Astrocyte of the cerebellum (primary cell): ENCODE data around the gene VEGFA.

Experiments
- DNase-seq: peaks from one replicate; pipeline ENCODE4 v3.0.0-alpha.2; 2011; ENCODE audit warnings: low read depth
- H3K4me3 ChIP-seq: 2 replicates; pipeline ENCODE4 v1.5.1; 2011; ENCODE audit warnings: mild to moderate bottlenecking, low read depth, low read length, moderate library complexity
- in situ Hi-C: cut with HindIII; loops from 2 replicates; pipeline ENCODE4 v1.10.0; 2017; ENCODE audit warnings: low sequenced_read_pairs
- TF ChIP-seq, protein P1 (sequence below): IDR thresholded peaks from 2 replicates; pipeline ENCODE4 v1.5.1; 2012; ENCODE audit warnings: low read length, low read depth, moderate library complexity, mild to moderate bottlenecking; ENCODE audit errors: missing control alignments

VEGFA gene

DNA sequence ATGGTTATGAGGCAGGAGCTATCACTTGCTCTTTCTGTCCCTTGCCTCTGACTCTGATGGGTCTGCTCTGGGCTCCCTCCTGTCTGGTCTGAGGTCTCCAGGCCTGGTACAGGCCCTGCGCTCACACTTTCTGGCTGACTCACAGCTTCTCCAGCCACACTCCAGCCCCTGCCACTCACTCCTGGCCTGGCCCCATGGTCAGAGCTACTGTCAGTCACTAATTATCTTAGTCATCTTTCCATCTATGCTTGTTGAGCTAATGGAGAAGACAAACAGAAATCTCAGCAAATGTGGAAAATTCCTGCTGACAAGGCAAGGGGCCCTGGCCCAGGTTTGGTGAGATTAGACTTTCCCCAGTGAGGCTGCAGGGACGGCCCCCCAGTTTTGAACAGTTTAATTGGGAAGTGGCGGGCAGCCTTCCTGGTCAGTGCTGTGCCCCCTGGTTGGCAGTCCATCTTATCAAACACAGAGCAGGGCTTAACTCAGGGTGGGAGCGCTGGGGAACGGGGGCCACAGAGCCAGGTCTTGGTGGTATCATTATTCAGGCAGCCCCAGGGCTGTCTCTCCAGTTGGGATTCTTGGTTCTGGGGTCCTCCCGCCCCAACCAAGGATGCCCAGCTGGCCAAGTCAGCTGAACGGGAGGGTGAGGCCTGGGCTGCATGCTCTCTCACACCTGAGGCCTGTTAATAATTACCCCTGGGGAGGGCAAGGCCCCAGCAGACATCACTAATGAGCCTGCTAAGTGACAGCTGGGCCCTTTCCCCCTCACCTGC, 63.4 kb downstream of the VEGFA start:
- no peak overlapping the region for H3K4me3 ChIP-seq
- TF ChIP-seq, protein P1, sequence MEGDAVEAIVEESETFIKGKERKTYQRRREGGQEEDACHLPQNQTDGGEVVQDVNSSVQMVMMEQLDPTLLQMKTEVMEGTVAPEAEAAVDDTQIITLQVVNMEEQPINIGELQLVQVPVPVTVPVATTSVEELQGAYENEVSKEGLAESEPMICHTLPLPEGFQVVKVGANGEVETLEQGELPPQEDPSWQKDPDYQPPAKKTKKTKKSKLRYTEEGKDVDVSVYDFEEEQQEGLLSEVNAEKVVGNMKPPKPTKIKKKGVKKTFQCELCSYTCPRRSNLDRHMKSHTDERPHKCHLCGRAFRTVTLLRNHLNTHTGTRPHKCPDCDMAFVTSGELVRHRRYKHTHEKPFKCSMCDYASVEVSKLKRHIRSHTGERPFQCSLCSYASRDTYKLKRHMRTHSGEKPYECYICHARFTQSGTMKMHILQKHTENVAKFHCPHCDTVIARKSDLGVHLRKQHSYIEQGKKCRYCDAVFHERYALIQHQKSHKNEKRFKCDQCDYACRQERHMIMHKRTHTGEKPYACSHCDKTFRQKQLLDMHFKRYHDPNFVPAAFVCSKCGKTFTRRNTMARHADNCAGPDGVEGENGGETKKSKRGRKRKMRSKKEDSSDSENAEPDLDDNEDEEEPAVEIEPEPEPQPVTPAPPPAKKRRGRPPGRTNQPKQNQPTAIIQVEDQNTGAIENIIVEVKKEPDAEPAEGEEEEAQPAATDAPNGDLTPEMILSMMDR = no peak
- DNase-seq = no peak
- in situ Hi-C loops = no loop called here

DNA sequence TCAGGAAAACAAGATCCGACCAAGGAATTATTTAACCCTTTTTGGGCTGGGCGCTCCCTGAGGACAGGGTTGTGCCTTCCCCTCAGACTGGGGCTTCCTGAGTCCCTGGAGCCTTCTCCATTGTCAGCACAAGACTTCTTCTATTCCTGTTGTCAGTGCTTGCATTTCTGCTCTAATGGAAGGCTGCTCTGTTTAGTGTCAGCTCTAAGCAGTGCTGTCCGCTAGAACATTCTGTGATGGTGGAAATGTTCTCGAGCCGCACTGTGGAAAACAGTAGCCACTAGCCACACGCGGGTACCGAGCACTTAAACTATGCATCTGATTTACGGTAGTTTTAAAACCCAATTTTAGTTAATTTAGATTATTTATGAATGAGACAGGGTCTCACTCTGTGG, 64.0 kb downstream of the VEGFA start:
- no peak overlapping the region for H3K4me3 ChIP-seq
- TF ChIP-seq, protein P1 = no peak
- in situ Hi-C loops = no loop called here
- DNase-seq = no peak

DNA sequence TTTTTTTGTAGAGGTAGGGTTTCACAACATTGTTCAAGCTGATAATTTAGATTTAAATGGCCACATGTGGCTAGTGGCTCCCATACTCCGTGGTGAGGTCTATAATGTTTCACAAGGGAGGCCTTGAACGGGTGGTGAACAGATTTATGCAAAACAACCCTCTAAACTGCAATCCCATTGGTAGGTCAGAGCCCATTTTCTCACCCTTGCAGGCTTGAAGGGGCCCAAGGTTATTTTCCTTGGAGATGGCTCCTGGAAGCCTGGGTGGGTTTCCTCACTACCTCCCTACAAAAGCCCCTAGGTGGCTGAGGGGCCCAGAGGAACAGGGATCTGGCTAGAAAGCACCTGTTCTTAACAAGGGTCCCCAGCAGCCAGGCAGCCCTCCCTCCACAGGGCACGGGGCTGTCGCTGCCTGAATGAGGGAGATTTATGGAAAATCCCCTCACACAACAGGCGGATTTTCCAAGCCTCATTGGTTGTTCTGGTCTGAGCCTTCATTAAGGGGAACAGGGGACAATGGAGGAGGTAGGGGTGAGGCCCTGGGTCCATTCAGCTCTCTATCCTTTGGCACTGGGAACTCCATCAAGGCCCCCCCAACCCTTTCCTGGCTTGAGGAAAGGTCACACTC, 64.6 kb downstream of the VEGFA start:
- no peak overlapping the region for H3K4me3 ChIP-seq
- TF ChIP-seq, protein P1 = no peak
- in situ Hi-C loops = no loop called here
- DNase-seq = no peak

DNA sequence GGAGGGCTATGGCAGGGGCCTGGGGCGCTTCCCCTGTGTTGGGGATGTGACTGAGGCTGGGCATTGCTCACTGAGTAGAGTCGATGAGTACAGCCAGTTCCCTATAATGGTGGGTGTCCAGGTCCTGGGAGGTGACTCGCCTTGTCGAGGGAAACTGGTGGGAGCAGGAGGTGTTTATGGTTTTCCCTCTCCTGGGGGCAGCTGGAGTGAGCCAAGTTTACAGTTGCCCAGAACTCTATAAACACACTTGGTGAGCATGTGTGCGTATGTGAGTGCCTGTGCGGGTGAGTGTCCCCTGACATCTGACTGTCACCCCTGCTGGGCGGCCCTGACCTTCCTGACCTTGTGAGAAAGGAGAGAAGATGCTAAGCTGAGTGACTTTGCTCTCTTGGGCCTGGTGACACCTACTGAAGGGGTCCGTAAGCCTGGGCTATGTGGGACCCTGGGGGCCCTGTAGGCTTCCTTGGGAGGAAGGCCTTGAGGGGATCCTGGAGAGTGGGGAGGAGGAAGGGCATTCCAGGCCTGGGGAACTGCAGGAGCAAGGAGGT, 65.9 kb downstream of the VEGFA start:
- H3K4me3 ChIP-seq = no peak overlapping the region
- TF ChIP-seq, protein P1 = no peak
- in situ Hi-C loops = no loop called here
- DNase-seq = no peak
